ENCODE measurements around the gene RGS9. TPM values are rescaled to one million over a fixed set of nuclear protein-coding genes. Genes with fewer than 3 reads are reported as not detected.

The RGS9 gene
- polyA plus RNA-seq, 4 donors = 2.4 to 4.7 (median 3.7) TPM

- no peaks in the 10 kb centered on the region for H3K4me1 ChIP-seq (ENCODE audit: control insufficient read depth in 3 of 3, insufficient read depth in 2 of 3, low read depth in 1 of 3, low read length in 2 of 3)
- 30 to 68% (median 40%) methylated on average over 4 of the region's 4 CpGs for WGBS, 3 donors
- H3K36me3 ChIP-seq (ENCODE audit: control insufficient read depth in 3 of 3, insufficient read depth in 2 of 3, low read depth in 1 of 3, low read length in 3 of 3) = no peaks in the 10 kb centered on the region
- H3K27ac ChIP-seq (ENCODE audit: low read depth in 1 of 3, low read length in 2 of 3) = no peak overlapping the region
- no peaks in the 10 kb centered on the region for H3K9me3 ChIP-seq (ENCODE audit: control insufficient read depth in 2 of 2, insufficient read depth in 1 of 2, low read depth in 1 of 2, low read length in 1 of 2)
- H3K4me3 ChIP-seq (ENCODE audit: low read depth in 1 of 3, low read length in 3 of 3) = no peak overlapping the region
- FAIRE-seq (no peak), DNase-seq (peak in 1 of 2 donors; percentile 46)
- H3K27me3 ChIP-seq (ENCODE audit: control insufficient read depth in 3 of 3, insufficient read depth in 3 of 3, low read length in 3 of 3) = no peaks in the 10 kb centered on the region
These were observed 19.7 kb upstream of the RGS9 start for GRCh38 chr17:65117384-65118035.

- Histone ChIP-seq H3K4me3 (ENCODE audit: low read depth in 1 of 3, low read length in 3 of 3) (no peak overlapping the region), H3K27ac (ENCODE audit: low read depth in 1 of 3, low read length in 2 of 3) (no peak overlapping the region), H3K27me3 (ENCODE audit: control insufficient read depth in 3 of 3, insufficient read depth in 3 of 3, low read length in 3 of 3) (no peaks in the 10 kb centered on the region), H3K4me1 (ENCODE audit: control insufficient read depth in 3 of 3, insufficient read depth in 2 of 3, low read depth in 1 of 3, low read length in 2 of 3) (peaks cover 0 to 4% (median 0%) of the 10 kb centered on the region in 3 donors), H3K9me3 (ENCODE audit: control insufficient read depth in 2 of 2, insufficient read depth in 1 of 2, low read depth in 1 of 2, low read length in 1 of 2) (no peaks in the 10 kb centered on the region), H3K36me3 (ENCODE audit: control insufficient read depth in 3 of 3, insufficient read depth in 2 of 3, low read depth in 1 of 3, low read length in 3 of 3) (no peaks in the 10 kb centered on the region)
- 46 to 56% (median 49%) methylated on average over 6 of the region's 6 CpGs for WGBS, 3 donors
- DNase-seq (peak in 1 of 2 donors; percentile 17), FAIRE-seq (no peak)
These were observed 15.8 kb upstream of the RGS9 start for GRCh38 chr17:65121368-65121767.

GRCh38 chr17:65121916-65122806 lies 15.0 kb upstream of the RGS9 start:
- Histone ChIP-seq H3K4me3 (ENCODE audit: low read depth in 1 of 3, low read length in 3 of 3) (peak overlapping the region in 2 of 3 donors; percentile 44 to 66), H3K27ac (ENCODE audit: low read depth in 1 of 3, low read length in 2 of 3) (no peak overlapping the region), H3K9me3 (ENCODE audit: control insufficient read depth in 2 of 2, insufficient read depth in 1 of 2, low read depth in 1 of 2, low read length in 1 of 2) (no peaks in the 10 kb centered on the region), H3K4me1 (ENCODE audit: control insufficient read depth in 3 of 3, insufficient read depth in 2 of 3, low read depth in 1 of 3, low read length in 2 of 3) (peaks cover 0 to 4% (median 0%) of the 10 kb centered on the region in 3 donors), H3K36me3 (ENCODE audit: control insufficient read depth in 3 of 3, insufficient read depth in 2 of 3, low read depth in 1 of 3, low read length in 3 of 3) (no peaks in the 10 kb centered on the region), H3K27me3 (ENCODE audit: control insufficient read depth in 3 of 3, insufficient read depth in 3 of 3, low read length in 3 of 3) (no peaks in the 10 kb centered on the region)
- DNase-seq (no peak), FAIRE-seq (no peak)
- 55 to 71% (median 65%) methylated on average over 12 of the region's 12 CpGs for WGBS, 3 donors

GRCh38 chr17:65122836-65123756 lies 14.1 kb upstream of the RGS9 start:
- FAIRE-seq = no peak
- Histone ChIP-seq H3K4me1 (ENCODE audit: control insufficient read depth in 3 of 3, insufficient read depth in 2 of 3, low read depth in 1 of 3, low read length in 2 of 3) (peaks cover 0 to 4% (median 0%) of the 10 kb centered on the region in 3 donors), H3K27me3 (ENCODE audit: control insufficient read depth in 3 of 3, insufficient read depth in 3 of 3, low read length in 3 of 3) (peaks cover 0 to 5% (median 0%) of the 10 kb centered on the region in 3 donors), H3K9me3 (ENCODE audit: control insufficient read depth in 2 of 2, insufficient read depth in 1 of 2, low read depth in 1 of 2, low read length in 1 of 2) (no peaks in the 10 kb centered on the region), H3K4me3 (ENCODE audit: low read depth in 1 of 3, low read length in 3 of 3) (peak overlapping the region; percentile 44 to 66 (median 58)), H3K36me3 (ENCODE audit: control insufficient read depth in 3 of 3, insufficient read depth in 2 of 3, low read depth in 1 of 3, low read length in 3 of 3) (no peaks in the 10 kb centered on the region), H3K27ac (ENCODE audit: low read depth in 1 of 3, low read length in 2 of 3) (peak overlapping the region; percentile 56 to 89 (median 74))
- peak; percentile 86 to 94 for DNase-seq
- WGBS, 3 donors = 3 to 7% (median 5%) methylated on average over 49 to 55 of the region's 55 CpGs

GRCh38 chr17:65123757-65124675 lies 13.2 kb upstream of the RGS9 start:
- Histone ChIP-seq H3K4me3 (ENCODE audit: low read depth in 1 of 3, low read length in 3 of 3) (peak overlapping the region in 1 of 3 donors; percentile 44), H3K27me3 (ENCODE audit: control insufficient read depth in 3 of 3, insufficient read depth in 3 of 3, low read length in 3 of 3) (peaks cover 0 to 6% (median 0%) of the 10 kb centered on the region in 3 donors), H3K27ac (ENCODE audit: low read depth in 1 of 3, low read length in 2 of 3) (peak overlapping the region in 2 of 3 donors; percentile 74 to 89), H3K36me3 (ENCODE audit: control insufficient read depth in 3 of 3, insufficient read depth in 2 of 3, low read depth in 1 of 3, low read length in 3 of 3) (no peaks in the 10 kb centered on the region), H3K9me3 (ENCODE audit: control insufficient read depth in 2 of 2, insufficient read depth in 1 of 2, low read depth in 1 of 2, low read length in 1 of 2) (no peaks in the 10 kb centered on the region), H3K4me1 (ENCODE audit: control insufficient read depth in 3 of 3, insufficient read depth in 2 of 3, low read depth in 1 of 3, low read length in 2 of 3) (peaks cover 0 to 4% (median 0%) of the 10 kb centered on the region in 3 donors)
- peak in 1 of 2 donors; percentile 39 for DNase-seq
- WGBS, 3 donors = 52 to 75% (median 58%) methylated on average over 9 of the region's 9 CpGs
- no peak for FAIRE-seq

- Histone ChIP-seq H3K27ac (ENCODE audit: low read depth in 1 of 3, low read length in 2 of 3) (peak overlapping the region in 1 of 3 donors; percentile 77), H3K4me1 (ENCODE audit: control insufficient read depth in 3 of 3, insufficient read depth in 2 of 3, low read depth in 1 of 3, low read length in 2 of 3) (peaks cover 0 to 10% (median 0%) of the 10 kb centered on the region in 3 donors), H3K4me3 (ENCODE audit: low read depth in 1 of 3, low read length in 3 of 3) (no peak overlapping the region), H3K36me3 (ENCODE audit: control insufficient read depth in 3 of 3, insufficient read depth in 2 of 3, low read depth in 1 of 3, low read length in 3 of 3) (no peaks in the 10 kb centered on the region), H3K9me3 (ENCODE audit: control insufficient read depth in 2 of 2, insufficient read depth in 1 of 2, low read depth in 1 of 2, low read length in 1 of 2) (no peaks in the 10 kb centered on the region), H3K27me3 (ENCODE audit: control insufficient read depth in 3 of 3, insufficient read depth in 3 of 3, low read length in 3 of 3) (peaks cover 0 to 14% (median 0%) of the 10 kb centered on the region in 3 donors)
- WGBS, 3 donors = 50 to 62% (median 52%) methylated on average over 5 of the region's 5 CpGs
- no peak for DNase-seq
- FAIRE-seq = no peak
These were observed 6.3 kb upstream of the RGS9 start for GRCh38 chr17:65130832-65131231.

GRCh38 chr17:65131240-65131639 lies 5.9 kb upstream of the RGS9 start:
- Histone ChIP-seq H3K9me3 (ENCODE audit: control insufficient read depth in 2 of 2, insufficient read depth in 1 of 2, low read depth in 1 of 2, low read length in 1 of 2) (no peaks in the 10 kb centered on the region), H3K4me3 (ENCODE audit: low read depth in 1 of 3, low read length in 3 of 3) (no peak overlapping the region), H3K27ac (ENCODE audit: low read depth in 1 of 3, low read length in 2 of 3) (peak overlapping the region in 1 of 3 donors; percentile 77), H3K27me3 (ENCODE audit: control insufficient read depth in 3 of 3, insufficient read depth in 3 of 3, low read length in 3 of 3) (peaks cover 0 to 16% (median 0%) of the 10 kb centered on the region in 3 donors), H3K36me3 (ENCODE audit: control insufficient read depth in 3 of 3, insufficient read depth in 2 of 3, low read depth in 1 of 3, low read length in 3 of 3) (no peaks in the 10 kb centered on the region), H3K4me1 (ENCODE audit: control insufficient read depth in 3 of 3, insufficient read depth in 2 of 3, low read depth in 1 of 3, low read length in 2 of 3) (peaks cover 0 to 10% (median 0%) of the 10 kb centered on the region in 3 donors)
- WGBS, 3 donors = 51 to 79% (median 72%) methylated on average over 6 of the region's 6 CpGs
- FAIRE-seq (no peak), DNase-seq (peak in 1 of 2 donors; percentile 42)

Measured in small intestine (tissue), 7 donors.